Measurements from ENCODE around the gene MUCL3.

- TF ChIP-seq CREB1 (CRISPR knock-in tag; IDR thresholded peaks at IDR 0.05) (no peak), SP1 (CRISPR knock-in tag; conservative IDR thresholded peaks at IDR 0.05) (no peak), ZNF138 (CRISPR knock-in tag; conservative IDR thresholded peaks at IDR 0.05) (no peak), FOXK1 (CRISPR knock-in tag; IDR thresholded peaks at IDR 0.05) (no peak), JUN (CRISPR knock-in tag; IDR thresholded peaks at IDR 0.05) (no peak), CBFB (CRISPR knock-in tag; IDR thresholded peaks at IDR 0.05; ENCODE audit: low read depth) (no peak), NR1H2 (CRISPR knock-in tag; IDR thresholded peaks at IDR 0.05) (no peak)
- TF ChIP-seq, protein P1, sequence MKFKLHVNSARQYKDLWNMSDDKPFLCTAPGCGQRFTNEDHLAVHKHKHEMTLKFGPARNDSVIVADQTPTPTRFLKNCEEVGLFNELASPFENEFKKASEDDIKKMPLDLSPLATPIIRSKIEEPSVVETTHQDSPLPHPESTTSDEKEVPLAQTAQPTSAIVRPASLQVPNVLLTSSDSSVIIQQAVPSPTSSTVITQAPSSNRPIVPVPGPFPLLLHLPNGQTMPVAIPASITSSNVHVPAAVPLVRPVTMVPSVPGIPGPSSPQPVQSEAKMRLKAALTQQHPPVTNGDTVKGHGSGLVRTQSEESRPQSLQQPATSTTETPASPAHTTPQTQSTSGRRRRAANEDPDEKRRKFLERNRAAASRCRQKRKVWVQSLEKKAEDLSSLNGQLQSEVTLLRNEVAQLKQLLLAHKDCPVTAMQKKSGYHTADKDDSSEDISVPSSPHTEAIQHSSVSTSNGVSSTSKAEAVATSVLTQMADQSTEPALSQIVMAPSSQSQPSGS (CRISPR knock-in tag; IDR thresholded peaks at IDR 0.05; ENCODE audit: borderline replicate concordance, low read depth) = no peak
- TF ChIP-seq, protein P2, sequence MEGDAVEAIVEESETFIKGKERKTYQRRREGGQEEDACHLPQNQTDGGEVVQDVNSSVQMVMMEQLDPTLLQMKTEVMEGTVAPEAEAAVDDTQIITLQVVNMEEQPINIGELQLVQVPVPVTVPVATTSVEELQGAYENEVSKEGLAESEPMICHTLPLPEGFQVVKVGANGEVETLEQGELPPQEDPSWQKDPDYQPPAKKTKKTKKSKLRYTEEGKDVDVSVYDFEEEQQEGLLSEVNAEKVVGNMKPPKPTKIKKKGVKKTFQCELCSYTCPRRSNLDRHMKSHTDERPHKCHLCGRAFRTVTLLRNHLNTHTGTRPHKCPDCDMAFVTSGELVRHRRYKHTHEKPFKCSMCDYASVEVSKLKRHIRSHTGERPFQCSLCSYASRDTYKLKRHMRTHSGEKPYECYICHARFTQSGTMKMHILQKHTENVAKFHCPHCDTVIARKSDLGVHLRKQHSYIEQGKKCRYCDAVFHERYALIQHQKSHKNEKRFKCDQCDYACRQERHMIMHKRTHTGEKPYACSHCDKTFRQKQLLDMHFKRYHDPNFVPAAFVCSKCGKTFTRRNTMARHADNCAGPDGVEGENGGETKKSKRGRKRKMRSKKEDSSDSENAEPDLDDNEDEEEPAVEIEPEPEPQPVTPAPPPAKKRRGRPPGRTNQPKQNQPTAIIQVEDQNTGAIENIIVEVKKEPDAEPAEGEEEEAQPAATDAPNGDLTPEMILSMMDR (IDR thresholded peaks at IDR 0.05) = no peak
- TF ChIP-seq, protein P3, sequence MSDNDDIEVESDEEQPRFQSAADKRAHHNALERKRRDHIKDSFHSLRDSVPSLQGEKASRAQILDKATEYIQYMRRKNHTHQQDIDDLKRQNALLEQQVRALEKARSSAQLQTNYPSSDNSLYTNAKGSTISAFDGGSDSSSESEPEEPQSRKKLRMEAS (CRISPR knock-in tag; IDR thresholded peaks at IDR 0.05) = no peak
- TF ChIP-seq, protein P4, sequence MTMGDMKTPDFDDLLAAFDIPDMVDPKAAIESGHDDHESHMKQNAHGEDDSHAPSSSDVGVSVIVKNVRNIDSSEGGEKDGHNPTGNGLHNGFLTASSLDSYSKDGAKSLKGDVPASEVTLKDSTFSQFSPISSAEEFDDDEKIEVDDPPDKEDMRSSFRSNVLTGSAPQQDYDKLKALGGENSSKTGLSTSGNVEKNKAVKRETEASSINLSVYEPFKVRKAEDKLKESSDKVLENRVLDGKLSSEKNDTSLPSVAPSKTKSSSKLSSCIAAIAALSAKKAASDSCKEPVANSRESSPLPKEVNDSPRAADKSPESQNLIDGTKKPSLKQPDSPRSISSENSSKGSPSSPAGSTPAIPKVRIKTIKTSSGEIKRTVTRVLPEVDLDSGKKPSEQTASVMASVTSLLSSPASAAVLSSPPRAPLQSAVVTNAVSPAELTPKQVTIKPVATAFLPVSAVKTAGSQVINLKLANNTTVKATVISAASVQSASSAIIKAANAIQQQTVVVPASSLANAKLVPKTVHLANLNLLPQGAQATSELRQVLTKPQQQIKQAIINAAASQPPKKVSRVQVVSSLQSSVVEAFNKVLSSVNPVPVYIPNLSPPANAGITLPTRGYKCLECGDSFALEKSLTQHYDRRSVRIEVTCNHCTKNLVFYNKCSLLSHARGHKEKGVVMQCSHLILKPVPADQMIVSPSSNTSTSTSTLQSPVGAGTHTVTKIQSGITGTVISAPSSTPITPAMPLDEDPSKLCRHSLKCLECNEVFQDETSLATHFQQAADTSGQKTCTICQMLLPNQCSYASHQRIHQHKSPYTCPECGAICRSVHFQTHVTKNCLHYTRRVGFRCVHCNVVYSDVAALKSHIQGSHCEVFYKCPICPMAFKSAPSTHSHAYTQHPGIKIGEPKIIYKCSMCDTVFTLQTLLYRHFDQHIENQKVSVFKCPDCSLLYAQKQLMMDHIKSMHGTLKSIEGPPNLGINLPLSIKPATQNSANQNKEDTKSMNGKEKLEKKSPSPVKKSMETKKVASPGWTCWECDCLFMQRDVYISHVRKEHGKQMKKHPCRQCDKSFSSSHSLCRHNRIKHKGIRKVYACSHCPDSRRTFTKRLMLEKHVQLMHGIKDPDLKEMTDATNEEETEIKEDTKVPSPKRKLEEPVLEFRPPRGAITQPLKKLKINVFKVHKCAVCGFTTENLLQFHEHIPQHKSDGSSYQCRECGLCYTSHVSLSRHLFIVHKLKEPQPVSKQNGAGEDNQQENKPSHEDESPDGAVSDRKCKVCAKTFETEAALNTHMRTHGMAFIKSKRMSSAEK (CRISPR knock-in tag; IDR thresholded peaks at IDR 0.05; ENCODE audit: borderline replicate concordance) = no peak
- TF ChIP-seq, protein P5, sequence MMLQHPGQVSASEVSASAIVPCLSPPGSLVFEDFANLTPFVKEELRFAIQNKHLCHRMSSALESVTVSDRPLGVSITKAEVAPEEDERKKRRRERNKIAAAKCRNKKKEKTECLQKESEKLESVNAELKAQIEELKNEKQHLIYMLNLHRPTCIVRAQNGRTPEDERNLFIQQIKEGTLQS (CRISPR knock-in tag; conservative IDR thresholded peaks at IDR 0.05) = no peak
- TF ChIP-seq, protein P6, sequence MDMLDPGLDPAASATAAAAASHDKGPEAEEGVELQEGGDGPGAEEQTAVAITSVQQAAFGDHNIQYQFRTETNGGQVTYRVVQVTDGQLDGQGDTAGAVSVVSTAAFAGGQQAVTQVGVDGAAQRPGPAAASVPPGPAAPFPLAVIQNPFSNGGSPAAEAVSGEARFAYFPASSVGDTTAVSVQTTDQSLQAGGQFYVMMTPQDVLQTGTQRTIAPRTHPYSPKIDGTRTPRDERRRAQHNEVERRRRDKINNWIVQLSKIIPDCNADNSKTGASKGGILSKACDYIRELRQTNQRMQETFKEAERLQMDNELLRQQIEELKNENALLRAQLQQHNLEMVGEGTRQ (CRISPR knock-in tag; IDR thresholded peaks at IDR 0.05) = no peak
These were observed 25.8 kb upstream of the MUCL3 start for GRCh38 chr6:30914854-30915590.
